CD4-positive, alpha-beta T cell (primary cell): ENCODE data around the gene MGST1. TPM values are rescaled to one million over a fixed set of nuclear protein-coding genes. Genes with fewer than 3 reads are reported as not detected.

Experiments used
- ATAC-seq: fragments of 200-7000 bp; cut with Tn5 transposase; one replicate; pipeline ENCODE4 v1.10.0; 2022; ENCODE audit warnings: mild to moderate bottlenecking; ENCODE audit not compliant: poor library complexity
- CTCF ChIA-PET: fragments of 350-600 bp; sonication (Branson Sonifier 250); formaldehyde crosslinking; loops from one replicate; lab custom pipeline; 2021; ENCODE audit warnings: antibody characterized with exemption, inconsistent platforms; lab: Charles Lee
- POLR2A ChIA-PET: fragments of 350-600 bp; sonication (Branson Sonifier 250); formaldehyde crosslinking; loops from one replicate; lab custom pipeline; 2021; ENCODE audit warnings: antibody characterized with exemption, inconsistent platforms; lab: Charles Lee
- DNase-seq, 14 experiments: peaks; one replicate each; pipeline ENCODE4 v3.0.0-alpha.2; 2013 to 2020; ENCODE audit warnings: mixed read lengths in 2 of 14
- H3K27ac ChIP-seq, 2 donors: one replicate each; pipeline versions ENCODE4 v1.5.1 to v1.7.0; 2013; ENCODE audit warnings: low read length in 2 of 2, low read depth in 1 of 2, mild to moderate bottlenecking in 1 of 2
- H3K27me3 ChIP-seq, 2 experiments: 1 replicate in 1 of 2; 2 replicates in 1 of 2; pipeline versions ENCODE4 v1.6.1 to v1.7.0; 2013; ENCODE audit warnings: low read length in 2 of 2, control low read depth in 1 of 2, mild to moderate bottlenecking in 1 of 2, moderate library complexity in 1 of 2; ENCODE audit not compliant: insufficient read depth in 2 of 2, control insufficient read depth in 1 of 2
- H3K36me3 ChIP-seq: one replicate; pipeline ENCODE4 v1.6.1; 2013; ENCODE audit warnings: low read length, control low read depth; ENCODE audit not compliant: insufficient read depth
- H3K4me1 ChIP-seq: one replicate; pipeline ENCODE4 v1.6.1; 2013; ENCODE audit warnings: low read length, control low read depth; ENCODE audit not compliant: insufficient read depth
- H3K4me3 ChIP-seq: one replicate; pipeline ENCODE4 v1.5.1; 2013; ENCODE audit warnings: mild to moderate bottlenecking, low read length, moderate library complexity
- H3K9me3 ChIP-seq, 2 experiments: 1 replicate in 1 of 2; 2 replicates in 1 of 2; pipeline versions ENCODE4 v1.6.1 to v1.7.0; 2013; ENCODE audit warnings: low read length in 2 of 2, mild to moderate bottlenecking in 2 of 2, control low read depth in 1 of 2, moderate library complexity in 1 of 2; ENCODE audit not compliant: control insufficient read depth in 1 of 2, insufficient read depth in 1 of 2
- H3K27ac Mint-ChIP-seq: one replicate; pipeline ENCODE4 v1.8.0; 2020; ENCODE audit warnings: mixed read lengths
- H3K27me3 Mint-ChIP-seq: one replicate; pipeline ENCODE4 v1.8.0; 2021; ENCODE audit warnings: mixed read lengths
- H3K36me3 Mint-ChIP-seq: one replicate; pipeline ENCODE4 v1.8.0; 2021; ENCODE audit warnings: low read depth, mixed read lengths
- H3K4me1 Mint-ChIP-seq: one replicate; pipeline ENCODE4 v1.8.0; 2021; ENCODE audit warnings: low read depth, mixed read lengths
- H3K4me3 Mint-ChIP-seq: one replicate; pipeline ENCODE4 v1.8.0; 2020; ENCODE audit warnings: mild to moderate bottlenecking, mixed read lengths
- H3K9me3 Mint-ChIP-seq: one replicate; pipeline ENCODE4 v1.8.0; 2020; ENCODE audit warnings: mixed read lengths
- CTCF ChIP-seq: fragments of 200-600 bp; IDR thresholded peaks from one replicate; pipeline ENCODE4 v1.8.0; 2022; ENCODE audit warnings: antibody characterized with exemption, mild to moderate bottlenecking
- intact Hi-C, 2 experiments: fragments of 100-400 bp; cut with DNase I in 1 of 2; cut with micrococcal nuclease in 1 of 2; formaldehyde crosslinking; loops; one replicate each; pipeline versions ENCODE4 v1.15.1 to v1.9.0; 2023 to 2025; cut with DNase I, micrococcal nuclease
- total RNA-seq, 174 experiments: library from RNA in 2 of 174; stranded (reverse) in 2 of 174; gene quantifications; one replicate each; pipeline ENCODE4 v1.2.3 and lab custom pipeline; 2021 to 2026

Gene MGST1
- total RNA-seq, 2 experiments from 2014 or later: 1.4 TPM; not detected in 1

DNA sequence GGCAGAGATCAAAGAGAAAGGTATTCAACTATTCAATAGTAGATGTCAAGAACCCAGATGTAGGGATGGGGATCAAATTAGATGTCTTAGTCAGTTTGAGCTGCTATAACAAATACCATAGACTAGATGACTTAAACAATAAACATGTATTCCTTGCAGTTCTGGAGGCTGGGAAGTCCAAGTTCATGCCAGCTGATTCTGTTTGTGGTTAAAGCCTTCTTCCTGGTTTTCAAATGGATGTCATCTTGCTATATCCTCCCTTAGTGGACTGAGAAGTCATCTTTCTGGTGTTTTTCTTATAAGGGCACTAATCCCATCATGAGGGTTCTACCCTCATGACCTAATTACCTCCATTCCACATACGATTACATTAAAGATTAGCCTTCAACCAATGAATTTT lies 19.5 kb upstream of the MGST1 start:
- H3K9me3 Mint-ChIP-seq: peaks cover 3% of the 10 kb centered on the region
- Histone ChIP-seq H3K27me3 (no peaks in the 10 kb centered on the region), H3K4me3 (no peak overlapping the region), H3K36me3 (no peaks in the 10 kb centered on the region), H3K9me3 (peaks cover 0 to 5% of the 10 kb centered on the region in 2 experiments), H3K27ac (no peak overlapping the region), H3K4me1 (no peaks in the 10 kb centered on the region)
- H3K36me3 Mint-ChIP-seq: no peaks in the 10 kb centered on the region
- DNase-seq: no peak
- CTCF ChIA-PET: no interaction called here
- H3K27ac Mint-ChIP-seq: no peak overlapping the region
- POLR2A ChIA-PET: no interaction called here
- H3K4me3 Mint-ChIP-seq: no peak overlapping the region
- intact Hi-C loops: no loop called here
- no peak for TF ChIP-seq CTCF
- H3K27me3 Mint-ChIP-seq: no peaks in the 10 kb centered on the region
- no peaks in the 10 kb centered on the region for H3K4me1 Mint-ChIP-seq
- no peak for ATAC-seq

- POLR2A ChIA-PET: no interaction called here
These were observed 17.9 kb upstream of the MGST1 start for GRCh38 chr12:16329594-16329993.

DNA sequence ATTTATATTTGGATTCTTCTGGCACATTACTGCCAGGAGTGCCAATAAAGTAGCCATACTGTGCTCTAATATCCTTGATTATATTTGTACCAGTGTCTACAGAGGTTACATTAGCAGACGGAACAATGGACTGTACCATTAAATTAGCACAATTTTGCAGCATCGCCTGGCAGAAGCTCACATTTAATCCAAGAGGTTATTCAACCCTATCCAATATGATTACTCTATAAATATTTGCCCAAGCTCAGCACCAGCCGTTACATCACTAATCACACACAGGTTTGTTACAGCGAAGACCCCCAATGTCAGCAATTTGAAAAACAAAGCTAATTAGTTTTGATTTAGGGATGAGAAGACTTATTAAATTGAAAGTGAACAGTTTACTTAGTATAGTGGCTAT lies 16.9 kb upstream of the MGST1 start:
- Histone ChIP-seq H3K27me3 (no peaks in the 10 kb centered on the region), H3K27ac (no peak overlapping the region), H3K4me1 (no peaks in the 10 kb centered on the region), H3K4me3 (no peak overlapping the region), H3K36me3 (no peaks in the 10 kb centered on the region), H3K9me3 (peaks cover 0 to 5% of the 10 kb centered on the region in 2 experiments)
- Mint-ChIP-seq H3K9me3 (peaks cover 12% of the 10 kb centered on the region), H3K4me3 (no peak overlapping the region), H3K27me3 (no peaks in the 10 kb centered on the region), H3K27ac (no peak overlapping the region), H3K36me3 (no peaks in the 10 kb centered on the region), H3K4me1 (no peaks in the 10 kb centered on the region)
- ChIA-PET CTCF (no interaction called here), POLR2A (no interaction called here)
- no peak for TF ChIP-seq CTCF
- no peak for DNase-seq
- intact Hi-C loops: no loop called here
- ATAC-seq: no peak

More at GRCh38 chr12:16329594-16329993, 17.9 kb upstream of the MGST1 start:
- Mint-ChIP-seq H3K36me3 (no peaks in the 10 kb centered on the region), H3K27me3 (no peaks in the 10 kb centered on the region), H3K4me1 (no peaks in the 10 kb centered on the region), H3K27ac (no peak overlapping the region), H3K4me3 (no peak overlapping the region), H3K9me3 (peaks cover 8% of the 10 kb centered on the region)
- no peak for DNase-seq
- Histone ChIP-seq H3K36me3 (no peaks in the 10 kb centered on the region), H3K4me1 (no peaks in the 10 kb centered on the region), H3K27me3 (no peaks in the 10 kb centered on the region), H3K9me3 (peaks cover 0 to 5% of the 10 kb centered on the region in 2 experiments), H3K4me3 (no peak overlapping the region), H3K27ac (no peak overlapping the region)
- no peak for TF ChIP-seq CTCF
- CTCF ChIA-PET: no interaction called here
- intact Hi-C loops: no loop called here
- ATAC-seq: no peak
